HepG2 (cell line): ENCODE results near the gene TCF3. TPM values are rescaled to one million over a fixed set of nuclear protein-coding genes. Genes with fewer than 3 reads are reported as not detected.

Experiments used
- ASH2L ChIP-seq: fragments of 300-600, 200-600 bp; sonication (generic); IDR thresholded peaks from 2 replicates; pipeline ENCODE4 v1.7.0; 2017; ENCODE audit warnings: low read depth, mild to moderate bottlenecking, moderate library complexity, mixed read lengths, low read length; ENCODE audit not compliant: insufficient read length
- HOXA5 ChIP-seq: sonication (generic); formaldehyde crosslinking; IDR thresholded peaks from 2 replicates; pipeline ENCODE4 v1.4.0; 2020; ENCODE audit warnings: missing genetic modification reagents
- MAZ ChIP-seq, 2 experiments: sonication (generic) in 1 of 2; formaldehyde crosslinking in 1 of 2; IDR thresholded peaks; 2 replicates each; pipeline versions ENCODE4 v1.5.0 to v1.6.1; 2012 to 2020; ENCODE audit warnings: low read depth in 2 of 2, mild to moderate bottlenecking in 2 of 2, borderline replicate concordance in 1 of 2, improper control_type of control experiment in 1 of 2, low read length in 1 of 2, missing genetic modification reagents in 1 of 2, moderate library complexity in 1 of 2
- NFATC3 ChIP-seq: sonication (generic); formaldehyde crosslinking; IDR thresholded peaks from 2 replicates; pipeline ENCODE4 v1.5.1; 2020; ENCODE audit warnings: mild to moderate bottlenecking, missing genetic modification reagents
- SETDB1 ChIP-seq: sonication (generic); formaldehyde crosslinking; IDR thresholded peaks from 2 replicates; pipeline ENCODE4 v1.5.1; 2020; ENCODE audit warnings: missing genetic modification reagents, mild to moderate bottlenecking, borderline replicate concordance
- SRF ChIP-seq: IDR thresholded peaks from 2 replicates; pipeline ENCODE4 v1.6.1; 2011; ENCODE audit warnings: mild to moderate bottlenecking, low read depth, low read length, moderate library complexity
- ZNF670 ChIP-seq: sonication (generic); formaldehyde crosslinking; IDR thresholded peaks from 2 replicates; pipeline ENCODE4 v1.8.0; 2022; ENCODE audit warnings: mild to moderate bottlenecking, missing genetic modification reagents, borderline replicate concordance
- ZNF747 ChIP-seq: sonication (generic); formaldehyde crosslinking; IDR thresholded peaks from 2 replicates; pipeline ENCODE4 v1.8.1; 2023; ENCODE audit warnings: missing genetic modification reagents, mild to moderate bottlenecking, borderline replicate concordance
- polyA plus RNA-seq, 8 experiments: library from polyadenylated mRNA; depleted of rRNA in 3 of 8; stranded (reverse) in 7 of 8; unstranded in 1 of 8; fragments of >200 nt; fragmentation: Illumina TruSeq in 4 of 8; extraction: Trizol in 4 of 8; gene quantifications; 2 replicates each; pipeline versions ENCODE4 v1.2.1 to v1.2.3, GENCODE V29; 2011 to 2016; ENCODE audit warnings: low read depth in 4 of 8, missing spikeins in 1 of 8, mixed read lengths in 1 of 8; ENCODE audit not compliant: insufficient read depth in 1 of 8
- total RNA-seq, 5 experiments: library from RNA; depleted of rRNA; stranded (reverse); fragments of >200 nt; fragmentation: Illumina TruSeq; extraction: Trizol; gene quantifications; 2 replicates each; pipeline ENCODE4 v1.2.3, GENCODE V29; 2016; ENCODE audit warnings: low read depth in 1 of 5
- TF ChIP-seq, protein P1 (sequence below): sonication (generic); formaldehyde crosslinking; IDR thresholded peaks from 2 replicates; pipeline ENCODE4 v1.8.0; 2022; ENCODE audit warnings: mild to moderate bottlenecking, missing genetic modification reagents, moderate library complexity
- TF ChIP-seq, protein P2 (sequence below): sonication (generic); formaldehyde crosslinking; IDR thresholded peaks from 2 replicates; pipeline ENCODE4 v1.8.1; 2023; ENCODE audit warnings: mild to moderate bottlenecking, missing genetic modification reagents, borderline replicate concordance
- TF ChIP-seq, protein P3 (sequence below): sonication (generic); formaldehyde crosslinking; IDR thresholded peaks from 2 replicates; pipeline ENCODE4 v1.5.1; 2020; ENCODE audit warnings: mild to moderate bottlenecking, missing genetic modification reagents, borderline replicate concordance
- TF ChIP-seq, protein P4 (sequence below): sonication (generic); formaldehyde crosslinking; IDR thresholded peaks from 2 replicates; pipeline ENCODE4 v1.5.0; 2020; ENCODE audit warnings: mild to moderate bottlenecking, missing genetic modification reagents, moderate library complexity
- TF ChIP-seq, protein P5 (sequence below): sonication (generic); formaldehyde crosslinking; IDR thresholded peaks from 2 replicates; pipeline ENCODE4 v1.4.0; 2020; ENCODE audit warnings: missing genetic modification reagents, mild to moderate bottlenecking, borderline replicate concordance
- TF ChIP-seq, protein P6 (sequence below): sonication (generic); formaldehyde crosslinking; IDR thresholded peaks from 2 replicates; pipeline ENCODE4 v1.4.0; 2020; ENCODE audit warnings: missing genetic modification reagents

TCF3 gene
- total and polyA plus RNA-seq, 2 of the 13 experiments (the other 11 are each of a cell fraction or from before 2014, with no cell fraction given), result 51.4 to 53.2 TPM

DNA sequence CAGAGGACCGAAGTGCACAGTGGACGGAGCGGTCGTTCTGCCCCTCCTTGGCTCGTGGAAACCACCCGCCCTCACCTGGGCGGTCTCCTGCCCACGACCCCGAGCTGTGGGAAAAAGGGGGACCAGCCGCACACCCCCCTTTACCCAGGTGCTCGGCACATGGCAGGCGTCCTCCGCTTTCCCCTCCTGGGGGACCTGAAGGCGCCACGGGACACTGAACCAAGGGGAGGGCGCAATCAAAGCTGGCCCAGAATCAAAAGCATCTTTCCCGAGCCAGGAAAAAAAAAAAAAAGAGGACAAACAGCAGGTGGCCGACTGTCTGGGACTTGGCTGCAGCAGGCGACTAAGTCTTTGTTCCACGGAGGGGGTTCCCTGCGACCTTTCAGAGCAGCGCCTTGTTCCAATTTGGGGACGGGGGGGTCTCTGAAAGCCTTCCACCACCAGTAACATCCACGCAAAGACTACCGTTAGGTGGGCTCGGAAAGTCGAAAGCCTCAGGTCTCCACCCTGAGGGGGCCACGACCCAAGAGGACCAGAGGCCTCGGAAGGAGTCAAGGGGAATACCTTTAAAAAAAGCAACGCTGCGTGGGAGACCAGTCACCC, 60.9 kb downstream of the TCF3 start (continued):
- TF ChIP-seq SETDB1 (CRISPR knock-in tag) (no peak), HOXA5 (CRISPR knock-in tag) (0 out of 2 replicates have a peak, but pooled peaks have one; percentile 20), NFATC3 (CRISPR knock-in tag) (0 out of 2 replicates have a peak, but pooled peaks have one; percentile 11), ASH2L (peak; percentile 14), ZNF670 (no peak), SRF (no peak), MAZ (IDR thresholded peaks at IDR 0.05; ENCODE audit: borderline replicate concordance, low read depth, low read length) (no peak), MAZ (CRISPR knock-in tag; IDR thresholded peaks at IDR 0.05; ENCODE audit: low read depth) (peak; percentile 12; the same call in 1 of the 2 replicates), ZNF747 (CRISPR knock-in tag) (no peak)
- TF ChIP-seq, protein P1, sequence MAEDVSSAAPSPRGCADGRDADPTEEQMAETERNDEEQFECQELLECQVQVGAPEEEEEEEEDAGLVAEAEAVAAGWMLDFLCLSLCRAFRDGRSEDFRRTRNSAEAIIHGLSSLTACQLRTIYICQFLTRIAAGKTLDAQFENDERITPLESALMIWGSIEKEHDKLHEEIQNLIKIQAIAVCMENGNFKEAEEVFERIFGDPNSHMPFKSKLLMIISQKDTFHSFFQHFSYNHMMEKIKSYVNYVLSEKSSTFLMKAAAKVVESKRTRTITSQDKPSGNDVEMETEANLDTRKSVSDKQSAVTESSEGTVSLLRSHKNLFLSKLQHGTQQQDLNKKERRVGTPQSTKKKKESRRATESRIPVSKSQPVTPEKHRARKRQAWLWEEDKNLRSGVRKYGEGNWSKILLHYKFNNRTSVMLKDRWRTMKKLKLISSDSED (CRISPR knock-in tag), result no peak
- TF ChIP-seq, protein P2, sequence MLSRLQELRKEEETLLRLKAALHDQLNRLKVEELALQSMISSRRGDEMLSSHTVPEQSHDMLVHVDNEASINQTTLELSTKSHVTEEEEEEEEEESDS (CRISPR knock-in tag), result no peak
- TF ChIP-seq, protein P3, sequence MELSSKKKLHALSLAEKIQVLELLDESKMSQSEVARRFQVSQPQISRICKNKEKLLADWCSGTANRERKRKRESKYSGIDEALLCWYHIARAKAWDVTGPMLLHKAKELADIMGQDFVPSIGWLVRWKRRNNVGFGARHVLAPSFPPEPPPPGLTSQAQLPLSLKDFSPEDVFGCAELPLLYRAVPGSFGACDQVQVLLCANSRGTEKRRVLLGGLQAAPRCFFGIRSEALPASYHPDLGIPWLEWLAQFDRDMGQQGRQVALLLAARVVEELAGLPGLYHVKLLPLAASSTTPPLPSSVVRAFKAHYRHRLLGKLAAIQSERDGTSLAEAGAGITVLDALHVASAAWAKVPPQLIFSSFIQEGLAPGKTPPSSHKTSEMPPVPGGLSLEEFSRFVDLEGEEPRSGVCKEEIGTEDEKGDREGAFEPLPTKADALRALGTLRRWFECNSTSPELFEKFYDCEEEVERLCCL (CRISPR knock-in tag), result no peak
- TF ChIP-seq, protein P4, sequence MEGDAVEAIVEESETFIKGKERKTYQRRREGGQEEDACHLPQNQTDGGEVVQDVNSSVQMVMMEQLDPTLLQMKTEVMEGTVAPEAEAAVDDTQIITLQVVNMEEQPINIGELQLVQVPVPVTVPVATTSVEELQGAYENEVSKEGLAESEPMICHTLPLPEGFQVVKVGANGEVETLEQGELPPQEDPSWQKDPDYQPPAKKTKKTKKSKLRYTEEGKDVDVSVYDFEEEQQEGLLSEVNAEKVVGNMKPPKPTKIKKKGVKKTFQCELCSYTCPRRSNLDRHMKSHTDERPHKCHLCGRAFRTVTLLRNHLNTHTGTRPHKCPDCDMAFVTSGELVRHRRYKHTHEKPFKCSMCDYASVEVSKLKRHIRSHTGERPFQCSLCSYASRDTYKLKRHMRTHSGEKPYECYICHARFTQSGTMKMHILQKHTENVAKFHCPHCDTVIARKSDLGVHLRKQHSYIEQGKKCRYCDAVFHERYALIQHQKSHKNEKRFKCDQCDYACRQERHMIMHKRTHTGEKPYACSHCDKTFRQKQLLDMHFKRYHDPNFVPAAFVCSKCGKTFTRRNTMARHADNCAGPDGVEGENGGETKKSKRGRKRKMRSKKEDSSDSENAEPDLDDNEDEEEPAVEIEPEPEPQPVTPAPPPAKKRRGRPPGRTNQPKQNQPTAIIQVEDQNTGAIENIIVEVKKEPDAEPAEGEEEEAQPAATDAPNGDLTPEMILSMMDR, result no peak
- TF ChIP-seq, protein P5, sequence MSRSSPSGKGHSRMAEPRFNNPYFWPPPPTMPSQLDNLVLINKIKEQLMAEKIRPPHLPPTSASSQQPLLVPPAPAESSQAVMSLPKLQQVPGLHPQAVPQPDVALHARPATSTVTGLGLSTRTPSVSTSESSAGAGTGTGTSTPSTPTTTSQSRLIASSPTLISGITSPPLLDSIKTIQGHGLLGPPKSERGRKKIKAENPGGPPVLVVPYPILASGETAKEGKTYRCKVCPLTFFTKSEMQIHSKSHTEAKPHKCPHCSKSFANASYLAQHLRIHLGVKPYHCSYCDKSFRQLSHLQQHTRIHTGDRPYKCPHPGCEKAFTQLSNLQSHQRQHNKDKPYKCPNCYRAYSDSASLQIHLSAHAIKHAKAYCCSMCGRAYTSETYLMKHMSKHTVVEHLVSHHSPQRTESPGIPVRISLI (CRISPR knock-in tag), result 0 out of 2 replicates have a peak, but pooled peaks have one; percentile 8
- TF ChIP-seq, protein P6, sequence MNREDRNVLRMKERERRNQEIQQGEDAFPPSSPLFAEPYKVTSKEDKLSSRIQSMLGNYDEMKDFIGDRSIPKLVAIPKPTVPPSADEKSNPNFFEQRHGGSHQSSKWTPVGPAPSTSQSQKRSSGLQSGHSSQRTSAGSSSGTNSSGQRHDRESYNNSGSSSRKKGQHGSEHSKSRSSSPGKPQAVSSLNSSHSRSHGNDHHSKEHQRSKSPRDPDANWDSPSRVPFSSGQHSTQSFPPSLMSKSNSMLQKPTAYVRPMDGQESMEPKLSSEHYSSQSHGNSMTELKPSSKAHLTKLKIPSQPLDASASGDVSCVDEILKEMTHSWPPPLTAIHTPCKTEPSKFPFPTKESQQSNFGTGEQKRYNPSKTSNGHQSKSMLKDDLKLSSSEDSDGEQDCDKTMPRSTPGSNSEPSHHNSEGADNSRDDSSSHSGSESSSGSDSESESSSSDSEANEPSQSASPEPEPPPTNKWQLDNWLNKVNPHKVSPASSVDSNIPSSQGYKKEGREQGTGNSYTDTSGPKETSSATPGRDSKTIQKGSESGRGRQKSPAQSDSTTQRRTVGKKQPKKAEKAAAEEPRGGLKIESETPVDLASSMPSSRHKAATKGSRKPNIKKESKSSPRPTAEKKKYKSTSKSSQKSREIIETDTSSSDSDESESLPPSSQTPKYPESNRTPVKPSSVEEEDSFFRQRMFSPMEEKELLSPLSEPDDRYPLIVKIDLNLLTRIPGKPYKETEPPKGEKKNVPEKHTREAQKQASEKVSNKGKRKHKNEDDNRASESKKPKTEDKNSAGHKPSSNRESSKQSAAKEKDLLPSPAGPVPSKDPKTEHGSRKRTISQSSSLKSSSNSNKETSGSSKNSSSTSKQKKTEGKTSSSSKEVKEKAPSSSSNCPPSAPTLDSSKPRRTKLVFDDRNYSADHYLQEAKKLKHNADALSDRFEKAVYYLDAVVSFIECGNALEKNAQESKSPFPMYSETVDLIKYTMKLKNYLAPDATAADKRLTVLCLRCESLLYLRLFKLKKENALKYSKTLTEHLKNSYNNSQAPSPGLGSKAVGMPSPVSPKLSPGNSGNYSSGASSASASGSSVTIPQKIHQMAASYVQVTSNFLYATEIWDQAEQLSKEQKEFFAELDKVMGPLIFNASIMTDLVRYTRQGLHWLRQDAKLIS (CRISPR knock-in tag), result 0 out of 2 replicates have a peak, but pooled peaks have one; percentile 38
